H1 (cell line): Measurements from ENCODE around the gene ITSN1. TPM values are rescaled to one million over a fixed set of nuclear protein-coding genes. Genes with fewer than 3 reads are reported as not detected.
A peak's percentile ranks its signal among the peaks of the same experiment; 100 is the strongest.

Source experiments
- CTCF ChIA-PET: fragments of 300-600 bp; sonication (Branson Sonifier 250); formaldehyde crosslinking; loops from one replicate; lab custom pipeline; 2021; ENCODE audit not compliant: partially characterized antibody; lab: Charles Lee
- POLR2A ChIA-PET: fragments of 300-600 bp; sonication (Branson Sonifier 250); formaldehyde crosslinking; loops from one replicate; lab custom pipeline; 2021; ENCODE audit warnings: inconsistent platforms; ENCODE audit not compliant: partially characterized antibody; lab: Charles Lee
- DNase-seq, 2 experiments: peaks; one replicate each; pipeline versions ENCODE4 v3.0.0 to v3.0.0-alpha.2; 2010 to 2022; ENCODE audit warnings: low spot score in 2 of 2, low read depth in 1 of 2, mixed read lengths in 1 of 2
- FAIRE-seq: peaks from 2 replicates; lab custom pipeline; 2011; peaks lifted over from hg19 to GRCh38; lab: Jason Lieb, UNC
- H2AFZ ChIP-seq: 2 replicates; pipeline ENCODE4 v1.8.1; 2012; ENCODE audit warnings: low read length, inconsistent platforms
- H2AK5ac ChIP-seq: 2 replicates; pipeline ENCODE4 v1.6.1; 2013; ENCODE audit warnings: low read depth, low read length
- H2BK120ac ChIP-seq: replicated peaks from 2 replicates; pipeline ENCODE3; 2013; ENCODE audit warnings: low read depth, low read length, inconsistent platforms
- H2BK12ac ChIP-seq: 2 replicates; pipeline ENCODE4 v1.6.1; 2013; ENCODE audit warnings: low read depth, low read length
- H2BK15ac ChIP-seq: 2 replicates; pipeline ENCODE4 v1.6.1; 2013; ENCODE audit warnings: low read length
- H2BK20ac ChIP-seq: 2 replicates; pipeline ENCODE4 v1.6.1; 2013; ENCODE audit warnings: low read length
- H2BK5ac ChIP-seq: 2 replicates; pipeline ENCODE4 v1.6.1; 2013; ENCODE audit warnings: low read depth, low read length
- H3K14ac ChIP-seq: 2 replicates; pipeline ENCODE4 v1.6.1; 2013; ENCODE audit warnings: inconsistent platforms; ENCODE audit not compliant: insufficient read length
- H3K18ac ChIP-seq: 2 replicates; pipeline ENCODE4 v1.6.1; 2013; ENCODE audit warnings: low read length; ENCODE audit errors: extremely low read depth
- H3K23ac ChIP-seq: 2 replicates; pipeline ENCODE4 v1.6.1; 2013; ENCODE audit warnings: inconsistent platforms; ENCODE audit not compliant: insufficient read length
- H3K23me2 ChIP-seq: 2 replicates; pipeline ENCODE4 v1.6.1; 2013; ENCODE audit warnings: low read depth, low read length
- H3K27ac ChIP-seq: 2 replicates; pipeline ENCODE4 v1.6.1; 2011; ENCODE audit warnings: low read depth, low read length, inconsistent platforms
- H3K27me3 ChIP-seq, 4 experiments: replicated peaks in 1 of 4; 1 replicate in 1 of 4; 2 replicates in 3 of 4; pipeline versions ENCODE4 v1.6.1 to v1.8.1; 2011 to 2013; ENCODE audit warnings: low read length in 3 of 4, mild to moderate bottlenecking in 3 of 4, inconsistent platforms in 2 of 4, mixed read lengths in 2 of 4, moderate library complexity in 1 of 4; ENCODE audit not compliant: control insufficient read depth in 3 of 4, insufficient read depth in 3 of 4; ENCODE audit errors: extremely low read depth in 1 of 4
- H3K36me3 ChIP-seq, 4 experiments: 2 replicates each; pipeline versions ENCODE4 v1.6.1 to v1.8.1; 2011 to 2013; ENCODE audit warnings: mild to moderate bottlenecking in 4 of 4, low read length in 3 of 4, moderate library complexity in 2 of 4, control low read depth in 1 of 4, inconsistent platforms in 1 of 4; ENCODE audit not compliant: insufficient read depth in 4 of 4, control insufficient read depth in 2 of 4
- H3K4ac ChIP-seq: replicated peaks from 2 replicates; pipeline ENCODE3; 2013; ENCODE audit warnings: low read length, low read depth, mixed read lengths, inconsistent platforms; ENCODE audit not compliant: insufficient read length
- H3K4me1 ChIP-seq, 4 experiments: replicated peaks in 1 of 4; 1 replicate in 1 of 4; 2 replicates in 3 of 4; pipeline versions ENCODE4 v1.6.1 to v1.8.1; 2011 to 2013; ENCODE audit warnings: low read length in 3 of 4, inconsistent platforms in 2 of 4, mixed read lengths in 1 of 4; ENCODE audit not compliant: insufficient read depth in 4 of 4, control insufficient read depth in 3 of 4
- H3K4me2 ChIP-seq, 2 experiments: 2 replicates each; pipeline versions ENCODE4 v1.6.1 to v1.8.1; 2011 to 2013; ENCODE audit warnings: low read depth in 2 of 2, low read length in 2 of 2, control low read depth in 1 of 2, inconsistent platforms in 1 of 2, mild to moderate bottlenecking in 1 of 2; ENCODE audit not compliant: insufficient read depth in 1 of 2
- H3K4me3 ChIP-seq, 4 experiments: fragments of 200-600, 300-600 bp in 1 of 4; sonication (generic), shearing (Covaris generic), sonication (Bioruptor Twin) in 1 of 4; 2 replicates each; pipeline versions ENCODE4 v1.5.1 to v1.8.1; 2011 to 2016; ENCODE audit warnings: low read length in 4 of 4, low read depth in 3 of 4, control low read depth in 2 of 4, inconsistent platforms in 2 of 4, mild to moderate bottlenecking in 2 of 4, mixed read lengths in 1 of 4, moderate library complexity in 1 of 4; ENCODE audit not compliant: insufficient read depth in 2 of 4; ENCODE audit errors: extremely low read depth in 1 of 4
- H3K56ac ChIP-seq: replicated peaks from 2 replicates; pipeline ENCODE3; 2013; ENCODE audit warnings: low read depth, mild to moderate bottlenecking, mixed read lengths, low read length, inconsistent platforms; ENCODE audit not compliant: insufficient read length
- H3K79me1 ChIP-seq: 2 replicates; pipeline ENCODE4 v1.6.1; 2013; ENCODE audit warnings: low read depth, low read length, control low read depth
- H3K79me2 ChIP-seq, 2 experiments: 2 replicates each; pipeline versions ENCODE4 v1.6.1 to v1.8.1; 2012 to 2013; ENCODE audit warnings: low read length in 2 of 2, mild to moderate bottlenecking in 2 of 2, inconsistent platforms in 1 of 2; ENCODE audit not compliant: insufficient read depth in 2 of 2, control insufficient read depth in 1 of 2
- H3K9ac ChIP-seq, 4 experiments: replicated peaks in 1 of 4; 1 replicate in 1 of 4; 2 replicates in 3 of 4; pipeline versions ENCODE4 v1.6.1 to v1.8.1; 2011 to 2013; ENCODE audit warnings: low read depth in 3 of 4, low read length in 3 of 4, control low read depth in 2 of 4, mild to moderate bottlenecking in 2 of 4, moderate library complexity in 2 of 4, inconsistent platforms in 1 of 4; ENCODE audit errors: extremely low read depth in 1 of 4
- H3K9me3 ChIP-seq, 2 experiments: 2 replicates each; pipeline versions ENCODE4 v1.6.1 to v1.8.1; 2012 to 2013; ENCODE audit warnings: mild to moderate bottlenecking in 2 of 2, moderate library complexity in 2 of 2, control low read depth in 1 of 2, inconsistent platforms in 1 of 2, low read depth in 1 of 2, low read length in 1 of 2, mixed read lengths in 1 of 2; ENCODE audit not compliant: insufficient read depth in 2 of 2
- H4K20me1 ChIP-seq, 2 experiments: replicated peaks in 1 of 2; 2 replicates each; pipeline versions ENCODE3 to v1.8.1; 2011 to 2013; ENCODE audit warnings: inconsistent platforms in 2 of 2, low read length in 2 of 2, mild to moderate bottlenecking in 1 of 2; ENCODE audit not compliant: insufficient read depth in 2 of 2, control insufficient read depth in 1 of 2
- H4K5ac ChIP-seq: 2 replicates; pipeline ENCODE4 v1.6.1; 2013; ENCODE audit warnings: low read length, low read depth, mixed read lengths, inconsistent platforms; ENCODE audit not compliant: insufficient read length
- H4K8ac ChIP-seq: 2 replicates; pipeline ENCODE4 v1.8.0; 2013; ENCODE audit warnings: mild to moderate bottlenecking, moderate library complexity, low read length, inconsistent platforms; ENCODE audit not compliant: insufficient read depth; ENCODE audit errors: extremely low read depth
- H4K91ac ChIP-seq: replicated peaks from 2 replicates; pipeline ENCODE3; 2013; ENCODE audit warnings: low read length, mixed read lengths, inconsistent platforms; ENCODE audit not compliant: insufficient read length
- EP300 ChIP-seq, 2 experiments: IDR thresholded peaks; 1 replicate in 1 of 2; 2 replicates in 1 of 2; pipeline ENCODE4 v1.6.1; 2011 to 2012; ENCODE audit warnings: low read depth in 2 of 2, low read length in 2 of 2, mild to moderate bottlenecking in 2 of 2, borderline replicate concordance in 1 of 2, inconsistent platforms in 1 of 2, moderate library complexity in 1 of 2
- EZH2 ChIP-seq: fragments of 200-600 bp; sonication (generic); IDR thresholded peaks from 2 replicates; pipeline ENCODE4 v1.7.1; 2012; ENCODE audit warnings: low read depth, mild to moderate bottlenecking, moderate library complexity, low read length, inconsistent platforms; ENCODE audit not compliant: severe bottlenecking
- KDM1A ChIP-seq: fragments of 200-600, 300-600 bp; sonication (generic); IDR thresholded peaks from 2 replicates; pipeline ENCODE4 v1.7.1; 2016; ENCODE audit warnings: mild to moderate bottlenecking, low read length, borderline replicate concordance
- KDM5A ChIP-seq: fragments of 200-600 bp; IDR thresholded peaks from 2 replicates; pipeline ENCODE4 v1.7.1; 2012; ENCODE audit warnings: mild to moderate bottlenecking, low read length, inconsistent platforms, mixed read lengths
- POLR2A ChIP-seq, 2 experiments: IDR thresholded peaks; 1 replicate in 1 of 2; 2 replicates in 1 of 2; pipeline ENCODE4 v1.6.1; 2011; ENCODE audit warnings: low read depth in 2 of 2, low read length in 2 of 2, mild to moderate bottlenecking in 2 of 2; ENCODE audit errors: control extremely low read depth in 1 of 2
- RBBP5 ChIP-seq: IDR thresholded peaks from 2 replicates; pipeline ENCODE4 v1.7.1; 2012; ENCODE audit warnings: low read depth, mild to moderate bottlenecking, inconsistent platforms, low read length, moderate library complexity, borderline replicate concordance
- SP4 ChIP-seq: IDR thresholded peaks from 2 replicates; pipeline ENCODE4 v1.6.1; 2012; ENCODE audit warnings: low read length, inconsistent platforms
- TBP ChIP-seq: IDR thresholded peaks from 2 replicates; pipeline ENCODE4 v1.6.1; 2011; ENCODE audit warnings: low read depth, low read length, improper control_type of control experiment
- WGBS, 2 experiments: shearing (Covaris generic) in 1 of 2; methylation state at CpG; one replicate each; pipeline versions ENCODE4 v1.1.6 to v1.1.7; 2013 to 2015; ENCODE audit warnings: low lambda C conversion rate in 2 of 2, mixed read lengths in 2 of 2, inconsistent platforms in 1 of 2, low coverage in 1 of 2, missing lambda C conversion rate in 1 of 2; ENCODE audit not compliant: insufficient replicate concordance in 2 of 2, insufficient coverage in 1 of 2, insufficient read length in 1 of 2; ENCODE audit errors: extremely low coverage in 1 of 2, missing lambda C conversion rate in 1 of 2; 5-methylcytosine and 5-hydroxymethylcytosine counted together
- polyA plus RNA-seq, 7 experiments: library from polyadenylated mRNA; depleted of rRNA in 3 of 7; stranded (reverse) in 5 of 7; unstranded in 2 of 7; fragments of >200 nt in 5 of 7; fragments of 200-250 nt in 2 of 7; gene quantifications; 1 replicate in 5 of 7; 2 replicates in 1 of 7; 4 replicates in 1 of 7; pipeline versions ENCODE4 v1.2.1 to v1.2.3, GENCODE V29; 2011 to 2013; ENCODE audit warnings: missing spikeins in 2 of 7, mixed read lengths in 2 of 7
- total RNA-seq: library from RNA; stranded (reverse); fragmentation: NEBNext Ultra II Directional; extraction: Animal tissue kit (Norgen Biotek cat#: 25700); gene quantifications from 2 replicates; pipeline ENCODE4 v1.2.1, GENCODE V29; 2021
- TF ChIP-seq, protein P1 (sequence below): IDR thresholded peaks from 2 replicates; pipeline ENCODE4 v1.6.1; 2012; ENCODE audit warnings: inconsistent platforms

The ITSN1 gene
- total and polyA plus RNA-seq, 2 of the 8 experiments (the other 6 are each of a cell fraction or from before 2014, with no cell fraction given) = 60.8 to 78.1 TPM

DNA sequence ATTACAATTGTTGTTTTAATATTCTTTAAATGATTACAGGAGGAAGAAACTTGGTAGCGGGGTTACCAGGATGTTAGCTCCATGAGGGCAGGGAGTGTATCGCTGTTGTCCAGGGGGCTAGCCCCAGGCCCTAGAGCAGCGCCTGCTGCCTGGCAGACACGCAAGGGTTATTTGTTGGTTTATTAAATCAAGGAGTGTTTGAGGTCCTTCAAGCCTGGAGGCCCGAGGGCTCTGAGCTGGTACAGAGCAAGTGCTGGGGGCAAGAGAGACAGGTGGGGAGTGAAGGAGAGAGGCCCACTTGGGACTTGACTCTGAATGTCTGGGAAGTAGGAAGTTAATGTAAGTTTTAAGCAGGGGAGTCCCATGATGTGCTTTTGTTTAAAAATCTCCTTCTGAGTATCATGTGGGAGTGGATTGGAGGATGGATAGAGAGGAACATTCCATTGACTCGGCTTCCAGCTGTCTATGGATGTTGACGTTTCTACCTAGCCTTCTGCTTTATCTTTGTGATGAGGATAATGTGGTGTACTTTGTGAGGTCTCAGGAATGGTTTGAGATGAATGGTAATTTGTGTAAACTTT, 8.7 kb downstream of the ITSN1 start:
- H3K27me3 ChIP-seq = no peaks in the 10 kb centered on the region
- H2BK12ac ChIP-seq = no peak overlapping the region
- H3K79me1 ChIP-seq = peaks cover 4% of the 10 kb centered on the region; the same call in 1 of the 2 replicates
- no peak overlapping the region for H3K9ac ChIP-seq
- no peaks in the 10 kb centered on the region for H3K36me3 ChIP-seq
- ChIA-PET CTCF (interaction anchor here (0.6 to 1.4 kb wide), 5 partner anchors 16 to 242 kb away, joined by 3 to 4 read pairs (median 3); no protein-coding TSS in a partner anchor), POLR2A (interaction anchor here (1.4 kb wide), 1 partner anchor 9 kb away, joined by 4 read pairs; the partner anchor contains the start of gene ITSN1)
- peaks cover 21% of the 10 kb centered on the region in 2 experiments for H4K20me1 ChIP-seq
- no peak overlapping the region for H4K8ac ChIP-seq
- peaks cover 4 to 18% (median 8%) of the 10 kb centered on the region in 4 experiments; a peak in 6 of 7 replicates for H3K4me1 ChIP-seq
- 78% methylated on average over 7 of the region's 7 CpGs; no CpG with 5 or more reads in 1 of the 2 experiments for WGBS, 2 experiments
- no peaks in the 10 kb centered on the region for H3K23me2 ChIP-seq
- no peak overlapping the region for H3K4me3 ChIP-seq
- no peaks in the 10 kb centered on the region for H3K9me3 ChIP-seq
- H3K18ac ChIP-seq = no peak overlapping the region
- H2AFZ ChIP-seq = no peak overlapping the region
- H3K14ac ChIP-seq = no peak overlapping the region
- H3K79me2 ChIP-seq = peaks cover 26 to 99% of the 10 kb centered on the region in 2 experiments
- no peak overlapping the region for H4K91ac ChIP-seq
- H3K56ac ChIP-seq = no peak overlapping the region
- H3K23ac ChIP-seq = no peak overlapping the region
- TF ChIP-seq, protein P1, sequence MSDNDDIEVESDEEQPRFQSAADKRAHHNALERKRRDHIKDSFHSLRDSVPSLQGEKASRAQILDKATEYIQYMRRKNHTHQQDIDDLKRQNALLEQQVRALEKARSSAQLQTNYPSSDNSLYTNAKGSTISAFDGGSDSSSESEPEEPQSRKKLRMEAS = no peak
- TF ChIP-seq EP300 (IDR thresholded peaks at IDR 0.05; ENCODE audit: borderline replicate concordance in 1 of 2, low read depth in 2 of 2, low read length in 2 of 2) (no peak), KDM1A (no peak), RBBP5 (no peak), POLR2A (IDR thresholded peaks at IDR 0.05; ENCODE audit: control extremely low read depth in 1 of 2, low read depth in 2 of 2, low read length in 2 of 2) (no peak), SP4 (no peak), TBP (no peak), EZH2 (no peak), KDM5A (no peak)
- H4K5ac ChIP-seq = no peak overlapping the region
- H2AK5ac ChIP-seq = no peak overlapping the region
- no peak overlapping the region for H3K27ac ChIP-seq
- no peak overlapping the region for H2BK120ac ChIP-seq
- FAIRE-seq (peak; percentile 60), DNase-seq (no peak)
- H2BK15ac ChIP-seq = no peak overlapping the region
- peak overlapping the region; percentile 8 to 30; a peak in 2 of 4 replicates for H3K4me2 ChIP-seq
- H3K4ac ChIP-seq = no peak overlapping the region
- H2BK5ac ChIP-seq = no peak overlapping the region
- no peak overlapping the region for H2BK20ac ChIP-seq
